Measurements from ENCODE around the gene AP1B1. TPM values are rescaled to one million over a fixed set of nuclear protein-coding genes. Genes with fewer than 3 reads are reported as not detected.

Gene AP1B1
- total RNA-seq, 2 donors from 2014 or later: 45.5 to 66.9 TPM

DNA sequence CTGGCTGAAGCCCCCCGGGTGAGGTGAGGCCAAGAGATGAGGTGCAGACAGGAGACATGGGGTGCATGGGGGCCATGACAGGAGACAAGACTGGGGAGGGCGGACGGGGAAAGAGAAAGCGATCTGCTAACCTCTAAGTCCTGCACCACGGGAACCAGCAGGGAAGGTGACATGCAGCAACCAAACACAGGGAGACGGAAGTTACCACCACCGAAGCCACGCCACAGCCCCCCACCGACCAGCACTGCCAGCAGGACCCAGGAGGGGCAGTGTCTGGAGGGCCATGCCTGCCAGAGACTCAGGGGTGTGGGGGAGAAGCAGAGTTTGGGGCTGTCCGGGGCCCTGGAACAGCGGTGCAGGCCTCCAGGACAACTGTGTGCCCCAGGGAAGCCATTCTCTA, 58.8 kb downstream of the AP1B1 start:
- DNase-seq (no peak), ATAC-seq (no peak)
- Histone ChIP-seq H3K9me3 (no peaks in the 10 kb centered on the region), H3K27ac (no peak overlapping the region), H3K36me3 (replicated peaks in 1 of 2; ENCODE audit: insufficient read depth in 1 of 2, low read depth in 2 of 2) (peaks cover 6 to 35% of the 10 kb centered on the region in 2 donors), H3K4me3 (no peak overlapping the region), H3K27me3 (no peaks in the 10 kb centered on the region), H3K4me1 (no peaks in the 10 kb centered on the region)
- TF ChIP-seq POLR2A (IDR thresholded peaks at IDR 0.05): no peak
- TF ChIP-seq, protein P1, sequence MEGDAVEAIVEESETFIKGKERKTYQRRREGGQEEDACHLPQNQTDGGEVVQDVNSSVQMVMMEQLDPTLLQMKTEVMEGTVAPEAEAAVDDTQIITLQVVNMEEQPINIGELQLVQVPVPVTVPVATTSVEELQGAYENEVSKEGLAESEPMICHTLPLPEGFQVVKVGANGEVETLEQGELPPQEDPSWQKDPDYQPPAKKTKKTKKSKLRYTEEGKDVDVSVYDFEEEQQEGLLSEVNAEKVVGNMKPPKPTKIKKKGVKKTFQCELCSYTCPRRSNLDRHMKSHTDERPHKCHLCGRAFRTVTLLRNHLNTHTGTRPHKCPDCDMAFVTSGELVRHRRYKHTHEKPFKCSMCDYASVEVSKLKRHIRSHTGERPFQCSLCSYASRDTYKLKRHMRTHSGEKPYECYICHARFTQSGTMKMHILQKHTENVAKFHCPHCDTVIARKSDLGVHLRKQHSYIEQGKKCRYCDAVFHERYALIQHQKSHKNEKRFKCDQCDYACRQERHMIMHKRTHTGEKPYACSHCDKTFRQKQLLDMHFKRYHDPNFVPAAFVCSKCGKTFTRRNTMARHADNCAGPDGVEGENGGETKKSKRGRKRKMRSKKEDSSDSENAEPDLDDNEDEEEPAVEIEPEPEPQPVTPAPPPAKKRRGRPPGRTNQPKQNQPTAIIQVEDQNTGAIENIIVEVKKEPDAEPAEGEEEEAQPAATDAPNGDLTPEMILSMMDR (IDR thresholded peaks at IDR 0.05): no peak
- WGBS, 2 donors: 82 to 90% methylated on average over 11 of the region's 11 CpGs
- intact Hi-C loops (cut with DNase I): no loop called here

DNA sequence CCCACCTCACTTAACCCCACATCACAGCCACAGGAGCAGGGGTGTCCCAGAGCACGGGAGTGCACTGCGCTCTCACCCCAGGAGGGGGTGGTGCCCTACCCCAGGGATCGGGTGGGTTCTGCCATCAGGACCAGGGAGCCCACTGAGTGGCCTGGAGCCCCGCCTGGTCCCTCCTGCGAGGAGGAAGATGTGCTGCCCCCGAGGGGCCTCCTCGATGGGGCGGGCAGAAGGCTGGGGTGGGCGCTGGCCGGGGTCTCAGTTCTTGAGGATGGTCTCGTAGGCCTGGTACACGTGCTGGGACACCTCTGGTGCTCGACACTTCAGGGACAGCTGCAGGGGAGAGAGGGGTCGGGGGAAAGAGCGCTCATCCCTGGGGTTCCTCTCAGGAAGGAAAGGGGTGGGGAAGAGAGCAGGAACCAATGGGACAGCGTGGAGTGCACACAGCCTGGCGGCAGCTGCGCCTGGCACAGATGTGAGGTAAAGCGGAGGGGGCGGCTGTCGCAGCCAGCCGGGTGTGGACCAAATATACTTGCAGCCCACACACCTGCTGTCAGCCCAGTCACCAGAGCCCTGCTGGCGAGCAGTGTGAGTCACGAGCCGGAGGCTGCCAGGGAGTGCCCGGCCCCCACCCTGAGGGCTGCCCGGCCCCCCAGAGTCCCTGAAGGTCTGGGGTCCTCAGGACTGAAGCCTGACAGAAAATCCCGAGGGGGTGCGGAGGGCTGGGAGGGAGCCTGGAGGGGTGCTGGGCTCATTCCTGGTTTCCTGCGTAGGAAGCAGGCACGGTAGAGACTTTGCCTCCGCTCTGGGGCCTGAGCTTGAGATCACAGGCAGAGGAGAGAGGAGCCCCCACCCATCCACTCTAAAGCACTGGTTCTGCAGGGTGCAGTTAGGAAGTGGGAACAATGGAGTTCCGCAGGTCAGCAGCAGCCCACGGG, 59.5 kb downstream of the AP1B1 start:
- TF ChIP-seq, protein P1 (IDR thresholded peaks at IDR 0.05): no peak
- no peak for TF ChIP-seq POLR2A (IDR thresholded peaks at IDR 0.05)
- Histone ChIP-seq H3K4me1 (no peaks in the 10 kb centered on the region), H3K27me3 (no peaks in the 10 kb centered on the region), H3K27ac (no peak overlapping the region), H3K36me3 (replicated peaks in 1 of 2; ENCODE audit: insufficient read depth in 1 of 2, low read depth in 2 of 2) (peaks cover 6 to 33% of the 10 kb centered on the region in 2 donors), H3K9me3 (no peaks in the 10 kb centered on the region), H3K4me3 (no peak overlapping the region)
- intact Hi-C loops (cut with DNase I): no loop called here
- 88 to 96% methylated on average over 20 to 34 of the region's 34 CpGs for WGBS, 2 donors
- DNase-seq: no peak
- ATAC-seq: no peak

DNA sequence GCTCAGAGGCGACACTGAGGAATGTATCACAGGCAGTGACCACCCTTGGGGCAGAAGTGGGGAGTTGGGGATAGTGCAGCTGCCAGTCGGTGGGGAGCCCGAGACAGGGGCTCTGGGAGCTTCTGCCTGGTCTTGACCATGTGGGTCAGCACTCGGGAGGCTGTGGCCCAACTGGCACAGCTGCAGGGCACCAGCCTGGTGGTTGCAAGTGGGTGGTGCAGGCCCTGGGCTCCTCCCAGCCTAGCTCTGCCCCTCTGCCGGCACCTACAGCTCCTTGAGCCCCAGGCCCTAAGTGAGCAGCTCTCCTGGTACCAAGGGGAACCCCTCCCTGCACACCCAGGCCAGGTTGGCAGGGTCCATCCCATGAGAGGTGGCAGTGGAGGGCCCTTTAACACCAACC, 60.3 kb downstream of the AP1B1 start:
- H3K27ac ChIP-seq: no peak overlapping the region
- ATAC-seq (no peak), DNase-seq (no peak)
- no peaks in the 10 kb centered on the region for H3K9me3 ChIP-seq
- TF ChIP-seq POLR2A (IDR thresholded peaks at IDR 0.05): no peak
- TF ChIP-seq, protein P1 (IDR thresholded peaks at IDR 0.05): no peak
- H3K27me3 ChIP-seq: no peaks in the 10 kb centered on the region
- intact Hi-C loops (cut with DNase I): no loop called here
- H3K4me3 ChIP-seq: no peak overlapping the region
- no peaks in the 10 kb centered on the region for H3K4me1 ChIP-seq
- peaks cover 6 to 28% of the 10 kb centered on the region in 2 donors for H3K36me3 ChIP-seq (replicated peaks in 1 of 2; ENCODE audit: insufficient read depth in 1 of 2, low read depth in 2 of 2)
- 88% methylated on average over 5 of the region's 5 CpGs; no CpG with 5 or more reads in 1 of the 2 donors for WGBS, 2 donors

DNA sequence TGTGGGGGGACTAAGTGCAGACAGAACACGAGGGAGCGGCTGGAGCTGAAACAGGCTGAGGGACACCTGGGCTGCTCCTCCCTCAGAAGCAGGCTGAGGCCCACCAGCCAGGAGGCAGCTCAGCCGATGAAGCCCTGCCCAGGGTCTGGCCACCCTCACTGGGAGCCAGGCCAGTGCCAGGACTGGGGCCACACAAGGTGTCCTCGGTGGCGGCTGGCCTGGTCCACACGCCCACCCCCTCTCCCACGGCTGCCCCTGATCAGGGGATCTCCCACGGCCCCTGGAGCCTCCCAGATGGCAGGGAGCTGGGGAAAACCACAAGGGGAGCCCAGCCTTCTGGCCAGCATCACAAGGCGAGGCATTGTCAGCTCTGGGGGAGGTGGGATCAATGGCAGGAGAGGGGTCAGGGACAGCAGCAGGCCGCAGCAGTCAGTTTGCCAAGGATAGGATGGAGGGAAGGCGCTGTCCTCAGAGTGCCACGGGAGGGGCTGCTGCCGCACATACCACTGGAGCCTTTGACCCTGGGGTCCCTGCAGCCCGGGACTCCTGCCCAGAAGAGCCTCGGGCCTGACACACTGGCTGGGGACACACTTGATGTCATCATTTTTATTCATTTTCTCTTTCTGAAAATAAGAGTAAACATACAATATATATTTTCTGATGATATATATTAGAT, 61.1 kb downstream of the AP1B1 start:
- Histone ChIP-seq H3K4me3 (no peak overlapping the region), H3K36me3 (replicated peaks in 1 of 2; ENCODE audit: insufficient read depth in 1 of 2, low read depth in 2 of 2) (peaks cover 6 to 28% of the 10 kb centered on the region in 2 donors), H3K4me1 (no peaks in the 10 kb centered on the region), H3K27me3 (no peaks in the 10 kb centered on the region), H3K27ac (no peak overlapping the region), H3K9me3 (no peaks in the 10 kb centered on the region)
- WGBS, 2 donors: 74 to 85% methylated on average over 4 to 14 of the region's 15 CpGs
- no peak for ATAC-seq
- no peak for DNase-seq
- TF ChIP-seq POLR2A (IDR thresholded peaks at IDR 0.05): no peak
- TF ChIP-seq, protein P1 (IDR thresholded peaks at IDR 0.05): no peak
- intact Hi-C loops (cut with DNase I): no loop called here

Measured in body of pancreas (tissue), 4 donors.